CD4-positive, alpha-beta T cell treated with Interleukin-1 beta for 1 hour (primary cell): ENCODE results near the gene GGACT.
A peak's percentile ranks its signal among the peaks of the same experiment; 100 is the strongest.
"Not testable (repeated sequence)": the region's sequence is repeated elsewhere in the genome, so short reads cannot be mapped to it uniquely, and the experiment has no call there.

Experiments
- DNase-seq, 2 donors: peaks; one replicate each; pipeline ENCODE4 v3.0.0-alpha.2; 2020 to 2022

Gene GGACT

DNA sequence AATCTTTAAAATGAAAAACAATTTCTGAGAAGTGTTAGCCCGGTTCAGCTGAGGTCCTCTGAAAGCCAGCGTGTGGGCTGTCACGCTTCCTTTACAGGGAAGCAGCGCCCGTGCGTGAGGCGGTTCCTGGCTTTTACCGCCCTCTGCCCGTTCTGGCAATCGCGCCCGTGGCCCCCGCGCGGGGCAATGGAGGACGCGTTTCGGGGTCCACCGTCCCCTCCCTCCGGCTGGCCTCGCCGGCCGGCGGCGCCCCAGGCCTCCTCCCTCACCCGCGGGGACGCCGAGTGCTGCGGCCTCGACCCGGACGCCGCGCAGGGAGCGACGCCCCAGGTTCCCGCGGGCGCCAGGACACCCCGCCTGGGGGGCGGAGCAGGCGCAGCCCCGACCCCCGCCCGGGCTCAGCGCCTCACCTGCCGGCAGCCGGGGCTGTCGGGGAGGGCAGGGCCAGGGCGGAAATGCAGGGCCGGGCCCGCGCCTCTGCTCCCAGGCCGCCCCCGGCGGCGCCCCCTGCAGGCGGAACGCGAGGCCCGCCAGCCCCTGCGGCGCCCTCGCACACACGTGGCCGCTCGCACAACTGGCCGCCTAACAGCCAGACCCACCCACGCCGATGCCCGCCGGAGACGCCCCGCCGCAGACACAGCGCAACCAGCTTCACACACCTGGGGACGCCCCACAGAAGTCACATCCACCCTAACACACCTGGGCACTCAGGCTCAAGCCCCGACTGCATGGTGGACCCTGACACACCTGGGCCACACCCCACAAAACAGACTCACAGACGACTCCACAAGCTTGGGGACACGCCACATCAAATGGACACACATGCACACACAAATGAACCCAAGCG, at the start of gene GGACT:
Gene GGACT (minus strand): TSS at position 459 of the 847 bp plus-strand sequence. CDS start 56,198 bp downstream, outside the sequence.
- DNase-seq: peak; percentile 83 to 87

DNA sequence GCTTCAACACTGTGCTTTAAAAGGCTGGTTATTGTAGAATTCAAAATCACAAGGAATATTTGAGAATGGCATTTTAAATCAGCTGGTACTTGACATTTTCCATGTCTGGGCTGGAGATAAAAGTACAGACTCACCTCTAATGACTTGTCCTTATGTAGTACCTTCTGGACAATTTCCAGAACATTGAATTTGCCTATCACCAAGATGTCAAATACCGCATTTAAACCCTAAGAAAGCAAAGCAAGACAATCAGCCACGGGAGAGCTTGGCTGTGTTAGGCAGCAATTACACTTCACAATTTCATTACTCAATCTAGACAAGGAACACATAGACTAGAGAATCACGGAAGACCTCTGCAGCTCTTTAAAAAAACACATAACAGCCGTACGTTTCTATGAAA, 49.2 kb upstream of the GGACT start:
- no peak for DNase-seq

DNA sequence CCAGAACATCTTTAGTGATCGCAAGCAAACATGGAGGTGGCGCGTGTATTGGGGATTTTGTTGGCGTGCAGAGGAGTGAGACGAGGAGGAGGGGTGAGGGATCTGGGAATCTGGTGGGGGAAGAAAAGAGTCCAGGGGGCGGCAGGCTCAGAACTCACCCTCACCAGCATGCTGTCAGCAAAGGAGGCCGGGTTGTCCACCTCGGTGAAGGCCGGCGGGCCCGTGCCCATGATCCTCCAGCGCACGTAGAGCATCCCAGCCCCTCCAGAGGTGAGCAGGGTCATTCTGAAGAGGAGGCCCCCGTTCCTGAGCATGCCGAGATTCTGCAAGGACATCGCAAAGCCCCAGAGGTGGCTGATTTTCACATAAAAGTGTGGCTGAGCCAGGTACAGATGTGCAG, 48.8 kb upstream of the GGACT start:
- DNase-seq: no peak

DNA sequence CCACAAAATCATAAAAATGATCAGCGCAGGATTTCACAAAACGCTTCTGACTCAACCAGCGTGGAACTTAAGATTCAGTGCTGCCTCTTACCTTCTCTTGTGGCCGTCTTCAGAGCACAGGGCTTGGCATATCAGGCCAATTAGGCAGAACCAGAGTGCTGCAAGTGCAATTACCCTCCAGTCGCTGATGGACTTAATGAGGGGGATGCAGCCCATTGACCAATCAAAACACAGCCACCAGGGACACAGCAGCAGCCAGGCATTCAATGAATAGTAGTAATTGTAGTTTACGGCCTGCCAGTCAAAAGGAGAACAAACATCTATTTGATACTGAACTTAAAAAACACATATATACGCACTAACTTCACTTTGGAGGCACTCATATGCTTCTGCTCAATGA, 47.9 kb upstream of the GGACT start:
- no peak for DNase-seq

DNA sequence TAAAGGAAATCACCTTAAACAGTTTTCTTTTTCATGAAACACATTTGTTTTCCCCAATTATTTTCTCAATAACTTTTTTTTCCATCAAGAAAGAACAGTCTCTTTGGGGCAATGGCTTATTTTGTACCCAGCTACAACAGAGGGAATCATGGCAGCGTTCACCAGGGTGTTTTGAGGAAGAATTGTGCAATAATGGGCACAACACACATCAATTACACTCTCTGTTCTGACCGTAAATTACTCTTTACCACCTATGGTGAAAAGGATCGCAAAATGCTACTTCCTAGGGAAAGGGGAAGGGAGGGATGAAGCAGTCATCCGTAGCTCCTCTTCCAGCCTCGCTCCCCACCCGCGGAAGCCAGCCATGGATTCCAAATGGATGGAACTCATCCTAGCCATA, 47.4 kb upstream of the GGACT start:
- no peak for DNase-seq

DNA sequence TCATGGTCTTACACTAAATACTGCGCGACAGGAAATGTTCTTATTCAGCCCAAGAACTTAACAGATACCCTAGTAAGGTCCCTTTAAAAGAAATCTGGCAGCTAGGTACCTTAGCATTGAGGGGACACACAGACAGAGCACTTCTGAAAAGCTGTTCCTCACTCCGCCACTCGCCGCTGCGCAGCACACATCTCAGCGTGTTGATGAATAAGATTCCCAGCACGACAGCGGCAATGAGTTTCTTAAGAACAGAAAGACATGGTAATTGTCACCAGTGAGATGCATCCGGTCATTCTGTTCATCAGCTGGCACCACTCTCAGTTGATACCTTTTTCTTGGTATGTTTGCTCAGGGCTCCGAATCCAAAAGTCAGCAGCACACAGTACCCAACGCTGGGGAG, 46.1 kb upstream of the GGACT start:
- DNase-seq: no peak

DNA sequence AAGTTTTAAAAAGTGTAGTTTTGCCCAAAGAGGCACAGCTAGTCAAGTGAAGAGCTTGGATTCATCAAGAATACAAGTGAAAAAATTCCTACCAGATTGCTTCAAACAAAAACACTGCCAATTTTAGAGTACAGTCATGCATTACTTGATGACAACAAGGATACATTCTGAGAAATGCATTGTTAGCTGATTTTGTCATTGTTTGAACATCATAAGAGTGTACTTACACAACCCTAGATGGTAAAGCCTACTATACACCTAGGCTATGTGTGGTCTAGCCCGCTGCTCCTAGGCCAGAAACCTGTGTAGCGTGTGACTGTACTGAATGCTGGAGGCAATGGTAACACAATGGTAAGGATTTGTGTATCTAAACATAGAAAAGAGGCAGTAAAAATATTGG, 44.9 kb upstream of the GGACT start:
- no peak for DNase-seq

DNA sequence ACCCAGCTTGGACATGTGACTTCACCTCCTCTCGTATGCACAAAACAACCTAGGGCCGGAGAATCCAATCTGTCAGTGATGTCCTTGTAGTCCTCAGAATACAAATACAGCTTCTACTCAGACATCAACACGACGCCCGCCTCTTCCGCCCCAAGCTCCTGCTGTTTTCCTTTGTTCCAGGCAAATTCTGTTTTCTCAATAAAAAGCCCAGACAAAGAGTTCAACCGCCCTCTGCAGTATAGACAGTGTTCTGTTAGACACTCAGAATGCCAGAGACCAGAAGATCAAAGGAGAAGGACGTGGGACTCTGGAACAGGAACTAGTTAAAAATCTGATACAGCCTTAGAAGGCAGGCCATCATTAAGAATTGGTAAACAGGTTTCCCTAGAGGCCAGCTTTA, 42.0 kb upstream of the GGACT start:
- no peak for DNase-seq

DNA sequence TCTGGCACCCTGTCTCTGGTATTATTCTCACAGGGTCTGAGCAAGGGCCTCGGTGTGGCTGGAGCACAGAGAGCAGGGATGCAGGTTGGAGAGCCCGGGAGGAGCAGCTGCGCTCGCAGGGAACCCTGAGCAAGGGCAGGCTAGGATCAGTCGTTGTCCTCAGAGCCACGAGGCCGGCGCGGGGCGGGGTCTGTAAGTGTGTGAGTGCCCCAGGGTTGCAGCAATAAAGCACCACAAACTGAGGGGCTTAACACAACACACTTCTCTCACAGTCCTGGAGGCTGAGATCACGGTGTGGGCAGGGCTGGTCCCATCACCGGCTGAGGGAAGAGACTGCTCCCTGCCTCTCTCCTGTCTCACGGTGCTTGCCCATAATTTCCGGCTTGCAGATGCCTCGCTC, 38.5 kb upstream of the GGACT start:
- no peak for DNase-seq

DNA sequence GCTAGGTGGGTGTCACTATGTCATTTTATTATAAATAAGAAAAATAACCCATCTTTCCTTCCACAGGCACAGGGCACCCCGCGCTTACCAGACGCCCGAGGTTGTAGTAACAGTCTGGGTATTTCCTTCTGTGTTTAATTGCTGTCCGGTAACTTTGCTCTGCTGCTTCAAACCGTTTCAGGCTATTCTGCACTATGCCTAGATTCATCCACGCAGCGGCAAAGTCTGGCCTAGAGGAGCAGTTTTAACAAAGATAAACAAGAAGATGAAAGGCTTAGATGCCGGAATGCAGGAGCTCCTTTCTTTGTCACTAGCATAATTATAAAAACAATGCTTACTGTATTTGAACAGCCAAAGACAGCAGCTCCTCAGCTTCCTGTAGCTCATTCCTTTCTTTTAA, 36.9 kb upstream of the GGACT start:
- no peak for DNase-seq

DNA sequence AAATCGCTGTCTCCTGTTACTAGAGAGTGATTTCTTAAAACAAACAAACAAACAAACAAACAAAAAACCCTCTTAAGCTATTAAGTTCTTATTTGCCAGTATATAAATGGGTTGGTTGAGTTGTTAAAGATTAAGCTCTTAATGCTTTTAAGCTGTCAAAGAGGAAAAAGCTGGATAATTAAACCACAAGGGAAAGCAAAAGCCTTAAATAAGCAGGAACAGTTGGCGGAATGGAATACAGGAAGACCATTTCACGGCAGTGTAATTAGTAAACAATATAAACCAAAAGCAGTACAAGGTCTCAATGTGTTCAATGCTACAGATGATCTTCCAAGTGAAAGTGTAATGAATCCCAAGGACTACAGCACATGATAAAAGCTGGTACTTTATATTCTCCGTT, 32.2 kb upstream of the GGACT start:
- no peak for DNase-seq

DNA sequence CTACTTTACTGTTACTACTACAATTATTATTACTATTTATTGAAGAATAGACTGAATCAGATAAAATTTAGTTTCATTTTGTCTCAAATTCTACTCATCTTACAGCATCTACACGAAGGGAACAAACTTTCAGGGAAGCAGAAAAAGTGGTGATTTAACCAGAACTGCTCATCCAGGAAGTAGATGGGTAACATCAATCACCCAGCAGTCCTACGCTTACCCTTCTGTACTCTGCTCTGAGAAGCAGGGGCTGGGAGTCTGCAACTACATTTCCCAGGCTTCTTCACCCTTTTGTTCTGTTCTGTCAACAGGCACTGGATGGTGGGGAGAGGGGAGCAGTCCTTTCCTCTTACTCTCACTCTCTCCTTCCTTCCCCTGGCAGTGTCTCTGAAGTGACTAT, 31.4 kb upstream of the GGACT start:
- DNase-seq: no peak

DNA sequence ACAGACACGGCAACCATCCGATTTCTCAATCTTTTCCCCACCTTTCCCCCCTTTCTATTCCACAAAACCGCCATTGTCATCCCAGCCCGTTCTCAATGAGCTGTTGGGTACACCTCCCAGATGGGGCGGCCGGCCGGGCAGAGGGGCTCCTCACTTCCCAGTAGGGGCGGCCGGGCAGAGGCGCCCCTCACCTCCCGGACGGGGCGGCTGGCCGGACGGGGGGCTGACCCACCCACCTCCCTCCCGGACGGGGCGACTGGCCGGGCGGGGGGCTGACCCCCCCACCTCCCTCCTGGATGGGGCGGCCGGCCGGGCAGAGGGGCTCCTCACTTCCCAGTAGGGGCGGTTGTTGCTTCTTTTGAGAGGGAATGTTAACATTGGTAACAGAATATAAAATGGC, 30.3 kb upstream of the GGACT start:
- DNase-seq: not testable (repeated sequence)

DNA sequence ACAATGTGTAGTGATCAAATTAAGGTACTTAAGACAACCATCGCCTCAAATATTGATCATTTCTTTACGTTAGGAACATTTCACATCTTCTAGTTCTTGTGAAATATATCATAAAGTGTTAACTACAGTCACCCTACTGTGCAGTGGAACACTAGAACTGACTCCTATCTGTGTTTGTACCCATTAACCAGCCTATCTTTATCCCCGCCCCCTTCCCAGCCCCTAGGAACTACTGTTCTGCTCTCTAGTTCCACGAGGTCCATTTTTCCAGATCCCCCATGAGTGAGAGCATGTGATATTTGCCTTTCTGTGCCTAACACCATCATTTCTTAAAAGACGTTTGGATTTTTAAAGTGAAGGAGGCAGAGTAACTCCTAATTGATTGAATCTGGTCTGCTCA, 24.4 kb upstream of the GGACT start:
- no peak for DNase-seq

DNA sequence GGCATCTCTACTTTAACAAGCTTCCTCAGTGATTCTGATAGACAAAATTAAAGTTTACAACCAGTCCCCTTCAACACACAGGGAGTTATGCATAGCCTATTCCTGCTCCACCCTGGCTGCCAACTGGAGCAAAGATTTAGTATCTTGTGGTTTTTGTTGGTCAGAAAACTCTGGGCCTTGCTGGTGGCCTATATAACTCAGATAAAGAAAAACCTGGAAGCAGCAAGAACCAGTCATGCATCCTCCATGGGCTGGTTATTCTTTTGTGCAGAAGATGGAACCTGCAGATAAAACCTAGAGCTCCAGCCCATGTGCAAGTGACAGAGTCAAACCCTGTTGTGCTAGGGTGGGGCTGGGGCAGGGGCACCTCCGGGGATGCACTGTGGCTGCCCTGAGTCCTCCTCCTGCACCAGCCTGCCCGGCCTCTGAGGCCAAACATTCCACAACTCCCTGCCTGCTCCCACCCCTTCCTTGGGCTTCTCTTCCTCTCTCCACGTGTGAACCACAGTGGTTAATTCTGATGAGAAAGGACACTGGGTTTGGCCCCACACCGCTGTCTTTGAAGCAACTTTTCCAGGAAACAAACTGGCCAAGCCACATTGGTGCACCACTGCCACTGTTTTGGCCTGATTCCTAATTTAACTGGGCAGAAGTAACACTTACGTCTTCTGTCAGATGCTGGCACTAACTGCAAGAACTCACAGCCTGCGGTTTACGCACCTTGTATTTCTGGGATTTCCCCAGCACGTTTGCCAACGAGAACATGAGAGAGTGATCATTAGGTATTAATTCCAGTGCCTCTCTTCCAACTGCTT, 23.3 kb upstream of the GGACT start:
- peak; percentile 17 to 26 for DNase-seq

DNA sequence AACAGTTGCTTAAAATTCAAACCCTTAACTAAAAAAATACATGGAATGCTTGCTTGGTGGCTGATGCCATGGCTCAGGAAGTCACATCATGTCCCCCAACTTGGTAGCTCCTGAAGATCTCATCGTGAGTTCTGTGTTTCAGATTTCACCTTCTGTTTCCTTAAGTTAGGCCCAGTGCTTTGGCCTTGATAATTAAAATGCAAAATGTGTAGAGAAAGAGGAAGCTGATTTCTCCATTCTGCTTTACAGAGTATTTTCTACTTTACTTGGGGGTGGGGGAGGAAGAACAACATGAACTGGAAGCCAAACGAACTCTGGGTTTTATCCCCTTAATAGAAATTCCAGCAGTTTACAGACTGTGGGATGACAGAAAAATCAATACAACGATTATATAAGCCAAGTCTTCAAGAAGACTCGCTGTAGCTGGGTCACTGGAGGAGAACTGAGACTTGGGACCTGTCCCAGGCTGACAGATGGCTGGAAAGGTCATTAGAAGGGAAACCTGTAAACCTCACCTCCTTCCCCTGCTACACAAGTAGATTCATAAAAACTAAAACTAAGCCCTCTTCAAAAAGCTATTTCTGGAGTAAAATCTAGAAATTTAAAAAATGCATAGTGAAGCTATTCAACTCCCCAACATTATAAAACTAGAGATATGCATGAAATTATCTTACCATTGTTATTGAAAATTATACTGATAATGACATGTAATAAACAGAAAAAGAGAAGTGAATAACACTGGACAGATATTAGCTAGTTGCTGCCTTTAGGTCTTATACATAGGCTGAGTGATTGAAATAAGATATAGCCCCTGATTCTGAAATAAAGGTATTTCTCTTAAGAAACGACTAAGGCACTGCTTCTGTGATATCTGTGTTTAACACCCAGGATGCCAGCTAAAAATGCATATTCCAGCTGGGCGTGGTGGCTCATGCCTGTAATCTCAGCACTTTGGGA, 22.1 kb upstream of the GGACT start:
- DNase-seq: no peak

DNA sequence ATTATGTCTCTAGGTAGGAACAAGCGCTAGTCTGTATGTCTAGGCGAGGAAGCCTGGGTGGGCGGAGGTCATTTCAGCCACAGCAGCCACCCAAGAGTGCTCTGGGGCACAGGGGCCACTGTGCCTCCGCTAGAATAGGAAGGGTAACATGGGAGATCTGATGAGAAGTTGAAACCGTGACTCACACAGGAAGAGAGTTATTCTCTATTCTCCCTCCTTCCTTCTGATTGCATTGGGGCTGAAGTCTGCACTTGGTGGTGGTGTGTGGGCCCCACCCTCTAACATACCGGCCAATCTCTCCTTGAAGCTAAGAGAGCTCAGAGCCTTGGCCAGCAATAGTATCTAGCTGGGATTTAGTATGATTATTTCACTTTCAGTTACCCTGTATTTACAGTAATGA, 20.3 kb upstream of the GGACT start:
- peak in 1 of 2 donors; percentile 27 for DNase-seq

DNA sequence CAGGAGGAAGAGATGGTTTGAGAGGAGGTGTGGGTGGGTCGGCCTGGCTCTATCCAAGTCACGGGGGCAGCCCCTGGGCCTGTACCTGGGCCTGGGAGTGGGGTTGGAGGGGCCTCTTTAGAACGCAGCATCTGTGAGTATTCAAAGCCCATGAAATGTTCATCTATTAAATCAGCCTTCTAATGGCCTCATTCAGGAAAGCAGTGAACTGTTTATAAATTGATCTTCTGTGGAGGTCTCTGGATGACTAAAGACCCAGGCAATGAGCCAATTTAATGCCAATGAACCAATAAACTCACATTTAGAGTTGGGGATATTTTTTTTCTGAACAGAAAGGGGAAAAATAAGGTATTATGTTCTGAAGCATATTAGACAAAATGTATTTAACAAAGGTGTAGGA, 19.9 kb upstream of the GGACT start:
- DNase-seq: no peak

DNA sequence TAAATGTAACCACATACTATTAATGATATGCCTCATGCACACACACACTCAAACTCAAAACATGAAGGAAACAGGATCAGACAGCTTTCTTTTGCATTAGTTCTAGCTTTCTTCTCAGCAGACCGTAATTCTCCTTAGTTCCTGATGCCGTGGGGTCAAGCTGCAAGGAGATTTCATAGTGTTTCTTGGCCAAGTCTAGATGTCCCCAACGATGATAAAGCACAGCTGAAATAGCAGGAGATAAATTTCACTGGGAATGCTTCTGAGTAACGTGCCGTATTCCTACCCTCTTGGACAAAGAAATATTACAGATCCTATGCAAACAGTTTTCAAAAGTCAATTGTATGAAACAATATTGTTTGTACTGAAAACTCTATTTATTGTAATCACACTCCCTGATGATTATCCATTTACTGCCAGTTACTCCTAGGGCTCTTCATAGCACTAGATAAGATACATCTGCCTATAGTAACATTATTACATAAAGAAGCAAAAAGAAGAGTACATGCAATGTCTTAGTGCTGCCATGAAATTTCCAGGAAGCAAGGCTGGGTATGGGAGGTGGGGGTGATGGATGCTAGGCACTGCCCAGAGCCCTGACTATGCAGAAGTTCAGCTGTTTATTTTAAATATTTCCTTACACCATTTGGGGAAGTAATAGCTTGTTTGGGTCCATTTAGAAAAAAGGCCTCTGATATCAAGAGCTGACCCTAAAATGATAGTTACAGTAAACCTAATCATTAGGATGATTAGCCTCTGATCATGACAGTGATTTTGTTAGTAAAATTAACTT, 16.5 kb upstream of the GGACT start:
- DNase-seq: no peak

DNA sequence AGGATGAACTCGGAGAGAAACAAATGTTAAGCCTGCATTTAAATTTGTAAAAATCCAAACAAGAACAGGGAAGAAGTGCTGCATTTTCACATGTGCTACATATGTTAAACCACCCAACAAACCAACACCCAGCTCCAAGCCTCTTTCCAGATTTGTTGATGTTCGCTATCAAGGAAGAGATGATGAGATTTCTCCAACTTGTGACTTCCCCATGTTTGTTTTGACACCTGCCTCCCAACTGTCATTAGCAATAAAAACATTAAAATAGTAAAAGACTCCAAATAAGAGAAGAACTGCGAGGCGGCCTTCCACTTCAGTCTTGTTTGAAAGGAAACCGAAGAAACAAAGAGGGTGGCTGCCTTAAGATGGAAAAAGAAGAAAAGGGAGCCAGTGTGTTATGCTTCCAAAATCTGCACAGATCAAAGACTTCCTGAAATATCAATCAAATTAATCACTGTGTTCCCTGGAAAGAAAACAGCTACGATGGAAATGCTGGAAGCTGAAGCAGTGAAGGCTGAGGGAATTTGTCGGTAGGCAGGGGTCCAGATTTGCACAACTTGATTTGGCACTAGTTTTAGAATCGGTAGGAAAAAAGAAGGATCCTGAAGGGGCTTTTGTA, 14.0 kb upstream of the GGACT start:
- DNase-seq: no peak

DNA sequence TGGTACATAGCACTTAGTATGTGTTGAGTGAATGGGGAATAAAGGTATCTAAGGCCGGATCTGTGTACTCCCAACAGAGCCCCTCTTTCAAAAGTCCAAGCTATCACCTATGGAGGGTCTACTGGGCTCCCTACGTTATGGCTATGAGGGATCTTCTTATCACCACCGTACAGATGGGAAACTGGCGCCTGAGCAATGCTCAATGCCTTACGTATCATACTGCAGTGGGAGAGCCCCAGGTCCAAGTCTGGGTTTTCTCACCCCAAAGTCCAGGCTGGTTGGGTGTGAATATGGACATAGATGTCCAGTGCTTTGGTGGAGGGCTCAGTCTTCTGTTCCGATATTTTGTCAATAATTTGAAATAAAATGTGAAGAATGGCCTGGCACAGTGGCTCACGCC, 13.1 kb upstream of the GGACT start:
- no peak for DNase-seq

DNA sequence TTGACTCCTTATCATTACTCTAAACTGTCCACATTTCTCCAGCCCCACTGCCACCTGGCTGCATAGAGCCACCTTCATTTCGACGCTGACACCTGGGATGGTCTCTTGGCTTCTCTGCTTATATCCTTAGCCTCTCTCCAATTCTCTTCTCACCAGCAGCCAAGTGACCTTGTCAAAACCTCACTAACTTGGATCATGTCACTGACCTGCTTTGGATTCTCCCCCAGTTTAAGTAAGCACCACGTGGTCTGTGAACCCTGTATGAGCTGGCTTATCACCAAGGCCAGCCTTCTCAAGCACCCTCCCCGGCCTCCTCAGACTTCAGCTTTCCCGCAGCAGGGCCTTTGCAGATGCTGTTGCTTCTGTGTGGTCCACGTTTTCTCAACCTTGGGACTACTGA, 12.3 kb upstream of the GGACT start:
- DNase-seq: no peak
